Keratinocyte (primary cell): ENCODE results near the gene LYPD1. TPM values are rescaled to one million over a fixed set of nuclear protein-coding genes. Genes with fewer than 3 reads are reported as not detected.

Experiments used
- DNase-seq: peaks from one replicate; pipeline ENCODE4 v3.0.0-alpha.2; 2011; ENCODE audit warnings: low read depth, missing footprints, low spot score
- FAIRE-seq: peaks from 2 replicates; lab custom pipeline; 2011; peaks lifted over from hg19 to GRCh38; lab: Jason Lieb, UNC
- H2AFZ ChIP-seq: 2 replicates; pipeline ENCODE4 v1.6.0; 2012; ENCODE audit warnings: low read length, control low read depth, inconsistent platforms; ENCODE audit not compliant: control insufficient read depth
- H3K27ac ChIP-seq: 2 replicates; pipeline ENCODE4 v1.5.1; 2011; ENCODE audit warnings: low read length; ENCODE audit not compliant: control insufficient read depth, insufficient read depth
- H3K27me3 ChIP-seq: 3 replicates; pipeline ENCODE4 v1.6.0; 2011; ENCODE audit warnings: low read length; ENCODE audit not compliant: control insufficient read depth, insufficient read depth; ENCODE audit errors: extremely low read depth
- H3K36me3 ChIP-seq, 2 experiments: 2 replicates in 1 of 2; 3 replicates in 1 of 2; pipeline ENCODE4 v1.5.1; 2011; ENCODE audit warnings: low read length in 2 of 2, mild to moderate bottlenecking in 1 of 2; ENCODE audit not compliant: control insufficient read depth in 2 of 2, insufficient read depth in 2 of 2; ENCODE audit errors: extremely low read depth in 1 of 2
- H3K4me1 ChIP-seq: 3 replicates; pipeline ENCODE4 v1.5.1; 2011; ENCODE audit warnings: low read length; ENCODE audit not compliant: control insufficient read depth, insufficient read depth; ENCODE audit errors: extremely low read depth
- H3K4me2 ChIP-seq: 3 replicates; pipeline ENCODE4 v1.6.0; 2011; ENCODE audit warnings: low read depth, low read length; ENCODE audit not compliant: control insufficient read depth, insufficient read depth; ENCODE audit errors: extremely low read depth
- H3K4me3 ChIP-seq, 3 experiments: fragments of 200-600 bp in 1 of 3; sonication (generic) in 1 of 3; 2 replicates in 2 of 3; 3 replicates in 1 of 3; pipeline ENCODE4 v1.5.1; 2011 to 2016; ENCODE audit warnings: low read length in 3 of 3, mild to moderate bottlenecking in 3 of 3, control low read depth in 2 of 3, inconsistent platforms in 1 of 3, low read depth in 1 of 3, mixed read lengths in 1 of 3, mixed run types in 1 of 3, moderate library complexity in 1 of 3; ENCODE audit not compliant: control insufficient read depth in 2 of 3, insufficient read depth in 2 of 3; ENCODE audit errors: extremely low read depth in 1 of 3
- H3K79me2 ChIP-seq: 2 replicates; pipeline ENCODE4 v1.6.0; 2012; ENCODE audit warnings: low read length; ENCODE audit not compliant: control insufficient read depth, insufficient read depth
- H3K9ac ChIP-seq: 3 replicates; pipeline ENCODE4 v1.6.0; 2011; ENCODE audit warnings: low read length; ENCODE audit not compliant: control insufficient read depth, insufficient read depth; ENCODE audit errors: extremely low read depth
- H3K9me1 ChIP-seq: 3 replicates; pipeline ENCODE4 v1.6.0; 2011; ENCODE audit warnings: low read length; ENCODE audit not compliant: control insufficient read depth, insufficient read depth; ENCODE audit errors: extremely low read depth
- H3K9me3 ChIP-seq: 2 replicates; pipeline ENCODE4 v1.5.1; 2012; ENCODE audit warnings: low read depth, low read length; ENCODE audit not compliant: control insufficient read depth
- H4K20me1 ChIP-seq: 3 replicates; pipeline ENCODE4 v1.6.0; 2011; ENCODE audit warnings: low read length; ENCODE audit not compliant: control insufficient read depth, insufficient read depth; ENCODE audit errors: extremely low read depth
- EZH2 ChIP-seq: IDR thresholded peaks from one replicate; pipeline ENCODE4 v1.6.1; 2012; ENCODE audit warnings: inconsistent platforms, mild to moderate bottlenecking, low read length, moderate library complexity
- dilution Hi-C: fragments of 300-500 bp; cut with MboI; formaldehyde crosslinking; loops from one replicate; pipeline ENCODE4 v1.7.0; 2020; ENCODE audit warnings: low sequenced_read_pairs; ENCODE audit not compliant: extremely low pct_ligation_motif_present
- polyA plus RNA-seq, 5 experiments: library from polyadenylated mRNA; depleted of rRNA in 3 of 5; stranded (reverse) in 3 of 5; stranded (forward) in 1 of 5; unstranded in 1 of 5; fragments of >200 nt; gene quantifications; 1 replicate in 1 of 5; 2 replicates in 3 of 5; 3 replicates in 1 of 5; pipeline versions ENCODE4 v1.2.1 to v1.2.3, GENCODE V29; 2011 to 2012; ENCODE audit warnings: missing spikeins in 2 of 5, low read depth in 1 of 5, low replicate concordance in 1 of 5
- TF ChIP-seq, protein P1 (sequence below), 3 experiments: IDR thresholded peaks in 1 of 3; conservative IDR thresholded peaks in 1 of 3; optimal IDR thresholded peaks in 1 of 3; 2 replicates in 2 of 3; 3 replicates in 1 of 3; pipeline versions ENCODE3 to v1.5.1; 2011; ENCODE audit warnings: low read length in 3 of 3, mild to moderate bottlenecking in 3 of 3, moderate library complexity in 2 of 3, control low read depth in 1 of 3, inconsistent platforms in 1 of 3; ENCODE audit not compliant: insufficient read depth in 2 of 3; ENCODE audit errors: extremely low read depth in 1 of 3

The LYPD1 gene
- polyA plus RNA-seq, 1 donor (not counting 4 experiments of a cell fraction or from before 2014, with no cell fraction given): 0.03 TPM

DNA sequence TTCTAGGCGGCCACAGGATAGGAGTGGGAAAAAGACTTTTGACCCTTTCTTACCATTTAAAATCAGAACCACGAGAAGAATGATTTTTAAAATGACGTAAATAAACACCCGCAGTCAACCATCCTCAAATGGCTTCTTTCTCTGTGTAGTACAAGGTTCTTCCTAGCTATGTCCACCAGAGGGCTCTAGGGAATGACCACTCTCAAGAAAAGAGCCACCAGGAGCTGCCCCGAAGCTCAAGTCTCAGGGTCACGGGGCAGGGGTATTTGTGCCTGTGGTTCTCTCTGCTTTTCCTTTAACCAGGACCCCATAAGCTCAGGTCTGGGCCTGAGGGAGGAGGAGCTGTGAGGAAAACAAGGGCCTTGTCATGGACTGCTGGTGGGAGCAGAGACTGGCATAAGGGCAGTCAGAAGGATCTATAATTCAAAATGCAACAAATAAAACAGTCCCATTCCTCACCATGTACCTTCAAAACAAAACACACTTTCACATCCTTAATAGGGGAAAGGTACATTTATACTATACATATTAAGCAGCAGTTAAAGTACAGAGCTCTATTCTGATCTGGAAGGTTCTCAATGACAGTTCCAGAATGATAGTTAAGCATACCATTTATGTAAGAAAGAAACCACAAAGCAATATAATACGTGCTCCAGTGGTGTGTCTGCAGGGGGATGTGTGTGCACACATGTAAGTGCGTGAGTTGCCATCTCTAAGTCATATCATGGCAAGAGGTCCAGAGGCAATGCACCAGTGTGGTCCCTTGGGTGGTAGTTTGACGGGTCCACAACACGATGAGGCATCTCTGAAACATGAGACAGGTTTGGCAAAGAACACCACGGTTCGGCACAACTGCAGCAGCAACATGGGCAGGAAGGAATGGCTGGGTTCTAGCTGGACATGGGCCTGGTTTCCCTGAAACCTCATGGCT, 18.6 kb downstream of the LYPD1 start:
- Histone ChIP-seq H3K27ac (no peak overlapping the region), H3K79me2 (no peaks in the 10 kb centered on the region), H3K4me3 (no peak overlapping the region), H4K20me1 (no peaks in the 10 kb centered on the region), H3K9ac (no peak overlapping the region), H3K36me3 (no peaks in the 10 kb centered on the region), H3K4me2 (no peak overlapping the region), H3K27me3 (no peaks in the 10 kb centered on the region), H2AFZ (no peak overlapping the region), H3K4me1 (peaks cover 3% of the 10 kb centered on the region), H3K9me1 (no peaks in the 10 kb centered on the region), H3K9me3 (no peaks in the 10 kb centered on the region)
- FAIRE-seq (no peak), DNase-seq (no peak)
- TF ChIP-seq, protein P1, sequence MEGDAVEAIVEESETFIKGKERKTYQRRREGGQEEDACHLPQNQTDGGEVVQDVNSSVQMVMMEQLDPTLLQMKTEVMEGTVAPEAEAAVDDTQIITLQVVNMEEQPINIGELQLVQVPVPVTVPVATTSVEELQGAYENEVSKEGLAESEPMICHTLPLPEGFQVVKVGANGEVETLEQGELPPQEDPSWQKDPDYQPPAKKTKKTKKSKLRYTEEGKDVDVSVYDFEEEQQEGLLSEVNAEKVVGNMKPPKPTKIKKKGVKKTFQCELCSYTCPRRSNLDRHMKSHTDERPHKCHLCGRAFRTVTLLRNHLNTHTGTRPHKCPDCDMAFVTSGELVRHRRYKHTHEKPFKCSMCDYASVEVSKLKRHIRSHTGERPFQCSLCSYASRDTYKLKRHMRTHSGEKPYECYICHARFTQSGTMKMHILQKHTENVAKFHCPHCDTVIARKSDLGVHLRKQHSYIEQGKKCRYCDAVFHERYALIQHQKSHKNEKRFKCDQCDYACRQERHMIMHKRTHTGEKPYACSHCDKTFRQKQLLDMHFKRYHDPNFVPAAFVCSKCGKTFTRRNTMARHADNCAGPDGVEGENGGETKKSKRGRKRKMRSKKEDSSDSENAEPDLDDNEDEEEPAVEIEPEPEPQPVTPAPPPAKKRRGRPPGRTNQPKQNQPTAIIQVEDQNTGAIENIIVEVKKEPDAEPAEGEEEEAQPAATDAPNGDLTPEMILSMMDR (optimal IDR thresholded peaks at IDR 0.05 in 1 of 3, IDR thresholded peaks at IDR 0.05 in 1 of 3, conservative IDR thresholded peaks at IDR 0.05 in 1 of 3; ENCODE audit: extremely low read depth in 1 of 3, insufficient read depth in 2 of 3, low read length in 3 of 3): peak in 2 of 3 experiments; percentile 42 to 45
- TF ChIP-seq EZH2: no peak
- dilution Hi-C loops: no loop called here

DNA sequence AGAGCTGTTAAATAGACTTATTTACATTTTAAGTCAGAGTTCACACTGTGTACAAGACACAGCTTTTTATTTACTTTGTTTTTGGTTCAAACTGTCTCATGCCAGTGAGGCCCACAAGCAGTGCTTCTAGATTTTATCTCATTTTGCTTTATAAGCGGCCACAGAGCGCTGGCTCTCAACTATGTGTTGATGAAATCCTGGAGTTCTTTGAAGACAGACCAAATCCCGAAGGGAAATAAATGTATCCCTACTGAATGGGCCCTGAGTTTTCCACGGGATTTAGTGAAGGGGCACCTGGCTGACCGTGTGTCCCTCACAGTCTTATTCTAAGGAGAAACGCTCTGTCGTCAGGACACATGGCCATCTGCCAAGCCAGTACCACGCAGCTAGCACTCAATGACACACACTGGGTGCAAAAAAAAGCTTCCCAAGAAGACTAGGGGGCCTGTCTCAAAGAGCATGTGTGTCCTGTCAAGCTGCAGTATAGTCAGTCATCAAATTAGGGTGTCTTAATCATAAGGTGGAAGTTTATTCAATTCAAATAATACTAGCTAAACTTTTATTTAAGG, 23.4 kb downstream of the LYPD1 start:
- H3K4me2 ChIP-seq: no peak overlapping the region
- FAIRE-seq: no peak
- no peaks in the 10 kb centered on the region for H3K9me1 ChIP-seq
- DNase-seq: no peak
- H3K79me2 ChIP-seq: no peaks in the 10 kb centered on the region
- H3K4me1 ChIP-seq: no peaks in the 10 kb centered on the region
- no peak overlapping the region for H3K4me3 ChIP-seq
- TF ChIP-seq, protein P1 (optimal IDR thresholded peaks at IDR 0.05 in 1 of 3, IDR thresholded peaks at IDR 0.05 in 1 of 3, conservative IDR thresholded peaks at IDR 0.05 in 1 of 3; ENCODE audit: extremely low read depth in 1 of 3, insufficient read depth in 2 of 3, low read length in 3 of 3): no peak
- no peak for TF ChIP-seq EZH2
- dilution Hi-C loops: no loop called here
- no peaks in the 10 kb centered on the region for H3K9me3 ChIP-seq
- H3K27ac ChIP-seq: no peak overlapping the region
- no peak overlapping the region for H3K9ac ChIP-seq
- H4K20me1 ChIP-seq: no peaks in the 10 kb centered on the region
- H3K27me3 ChIP-seq: no peaks in the 10 kb centered on the region
- H3K36me3 ChIP-seq: no peaks in the 10 kb centered on the region
- no peak overlapping the region for H2AFZ ChIP-seq
